Osteocyte (in vitro differentiated cells): Measurements from ENCODE around the gene TSPO. TPM values are rescaled to one million over a fixed set of nuclear protein-coding genes. Genes with fewer than 3 reads are reported as not detected.
A peak's percentile ranks its signal among the peaks of the same experiment; 100 is the strongest.
"Not testable (repeated sequence)": the region's sequence is repeated elsewhere in the genome, so short reads cannot be mapped to it uniquely, and the experiment has no call there.

ENCODE experiments used
- DNase-seq: peaks from one replicate; pipeline ENCODE4 v3.0.0; 2021; ENCODE audit warnings: mixed read lengths; ENCODE audit not compliant: unreplicated experiment; ENCODE audit errors: extremely low spot score
- H3K27ac Mint-ChIP-seq: one replicate; pipeline ENCODE4 v1.8.0; 2021; ENCODE audit warnings: mild to moderate bottlenecking, mixed read lengths; ENCODE audit not compliant: unreplicated experiment
- H3K27me3 Mint-ChIP-seq: one replicate; pipeline ENCODE4 v1.8.0; 2021; ENCODE audit warnings: mixed read lengths; ENCODE audit not compliant: unreplicated experiment
- H3K36me3 Mint-ChIP-seq: one replicate; pipeline ENCODE4 v1.8.0; 2021; ENCODE audit warnings: mixed read lengths; ENCODE audit not compliant: unreplicated experiment
- H3K4me1 Mint-ChIP-seq: one replicate; pipeline ENCODE4 v1.8.0; 2021; ENCODE audit warnings: mixed read lengths; ENCODE audit not compliant: unreplicated experiment
- H3K4me3 Mint-ChIP-seq: one replicate; pipeline ENCODE4 v1.8.0; 2021; ENCODE audit warnings: mild to moderate bottlenecking, moderate library complexity, mixed read lengths; ENCODE audit not compliant: unreplicated experiment
- H3K9me3 Mint-ChIP-seq: one replicate; pipeline ENCODE4 v1.8.0; 2021; ENCODE audit warnings: mixed read lengths; ENCODE audit not compliant: unreplicated experiment
- CTCF ChIP-seq: fragments of 200-600 bp; sonication (generic); IDR thresholded peaks from 2 replicates; pipeline ENCODE4 v1.5.0; 2021; ENCODE audit warnings: antibody characterized with exemption, mild to moderate bottlenecking, moderate library complexity
- total RNA-seq: library from RNA; stranded (reverse); gene quantifications from 2 replicates; pipeline ENCODE4 v1.2.1, GENCODE V29; 2021

Gene TSPO
- total RNA-seq, 1 donor from 2014 or later = 70.6 TPM

GRCh38 chr22:43144949-43145348 is 6.4 kb upstream of the TSPO start:
- H3K4me1 Mint-ChIP-seq = peaks cover 20% of the 10 kb centered on the region
- H3K36me3 Mint-ChIP-seq = peaks cover 6% of the 10 kb centered on the region
- no peak for DNase-seq
- no peak overlapping the region for H3K4me3 Mint-ChIP-seq
- TF ChIP-seq CTCF = no peak
- H3K27me3 Mint-ChIP-seq = no peaks in the 10 kb centered on the region
- no peaks in the 10 kb centered on the region for H3K9me3 Mint-ChIP-seq
- H3K27ac Mint-ChIP-seq = no peak overlapping the region

- not testable (repeated sequence) for DNase-seq, H3K9me3 Mint-ChIP-seq, H3K27ac Mint-ChIP-seq, H3K4me3 Mint-ChIP-seq, H3K36me3 Mint-ChIP-seq, H3K27me3 Mint-ChIP-seq
- H3K4me1 Mint-ChIP-seq = peaks cover 20% of the 10 kb centered on the region
Measured at GRCh38 chr22:43145371-43145770, 6.0 kb upstream of the TSPO start.

GRCh38 chr22:43146332-43146731 is 5.0 kb upstream of the TSPO start:
- H3K27ac Mint-ChIP-seq, H3K36me3 Mint-ChIP-seq, H3K4me3 Mint-ChIP-seq, H3K9me3 Mint-ChIP-seq, H3K27me3 Mint-ChIP-seq, DNase-seq: not testable (repeated sequence)
- peaks cover 26% of the 10 kb centered on the region for H3K4me1 Mint-ChIP-seq

GRCh38 chr22:43147821-43148220 is 3.5 kb upstream of the TSPO start:
- TF ChIP-seq CTCF = no peak
- DNase-seq = no peak
- Mint-ChIP-seq H3K36me3 (no peaks in the 10 kb centered on the region), H3K4me1 (peaks cover 28% of the 10 kb centered on the region), H3K27ac (no peak overlapping the region), H3K9me3 (no peaks in the 10 kb centered on the region), H3K4me3 (no peak overlapping the region), H3K27me3 (no peaks in the 10 kb centered on the region)

GRCh38 chr22:43148581-43148980 is 2.8 kb upstream of the TSPO start:
- no peak for TF ChIP-seq CTCF
- DNase-seq = no peak
- Mint-ChIP-seq H3K4me3 (no peak overlapping the region), H3K36me3 (no peaks in the 10 kb centered on the region), H3K27me3 (no peaks in the 10 kb centered on the region), H3K9me3 (no peaks in the 10 kb centered on the region), H3K27ac (no peak overlapping the region), H3K4me1 (peaks cover 28% of the 10 kb centered on the region)

GRCh38 chr22:43150731-43151206 is 590 bp upstream of the TSPO start:
- no peaks in the 10 kb centered on the region for H3K36me3 Mint-ChIP-seq
- peak overlapping the region; percentile 64 for H3K4me3 Mint-ChIP-seq
- no peak for TF ChIP-seq CTCF
- peaks cover 25% of the 10 kb centered on the region for H3K4me1 Mint-ChIP-seq
- H3K27me3 Mint-ChIP-seq = no peaks in the 10 kb centered on the region
- no peak for DNase-seq
- H3K9me3 Mint-ChIP-seq = no peaks in the 10 kb centered on the region
- H3K27ac Mint-ChIP-seq = peak overlapping the region; percentile 71
